ENCODE results near the gene NGB.
A peak's percentile ranks its signal among the peaks of the same experiment; 100 is the strongest.
"Not testable (repeated sequence)": the region's sequence is repeated elsewhere in the genome, so short reads cannot be mapped to it uniquely, and the experiment has no call there.

The NGB gene, protein sequence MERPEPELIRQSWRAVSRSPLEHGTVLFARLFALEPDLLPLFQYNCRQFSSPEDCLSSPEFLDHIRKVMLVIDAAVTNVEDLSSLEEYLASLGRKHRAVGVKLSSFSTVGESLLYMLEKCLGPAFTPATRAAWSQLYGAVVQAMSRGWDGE

DNA sequence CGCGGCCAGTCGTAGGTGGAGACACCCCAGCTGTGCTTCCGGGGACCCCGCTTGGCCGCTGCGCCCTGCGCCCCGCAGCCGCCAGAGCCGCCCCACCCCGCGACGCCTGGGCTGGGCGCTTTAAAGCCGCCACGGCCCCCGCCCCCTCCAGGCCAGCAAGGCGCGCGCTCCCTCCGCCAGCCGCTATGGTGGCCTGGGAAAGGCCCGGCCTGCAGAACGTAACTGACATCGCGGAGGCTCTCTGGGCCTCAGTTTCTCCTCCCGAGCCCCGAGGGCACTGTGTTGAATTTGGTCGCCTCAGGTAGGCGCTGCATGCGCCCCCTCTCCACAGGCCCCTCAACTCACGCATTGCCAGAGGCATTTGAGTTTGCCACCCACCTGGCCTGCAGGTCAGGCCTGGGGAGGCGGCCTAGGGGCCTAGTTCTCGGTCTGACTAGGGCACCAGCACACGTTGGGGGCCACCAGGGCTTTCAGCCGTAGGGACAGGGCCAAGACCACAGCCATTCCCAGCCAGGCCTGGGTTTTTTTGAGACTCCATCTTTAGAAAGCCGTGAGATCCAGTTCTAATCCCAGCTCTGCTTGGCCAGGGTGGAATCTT, at the start of gene NGB:
Gene NGB (minus strand): TSS at position 94 of the 598 bp plus-strand sequence. CDS start 269 bp downstream, outside the sequence.
- no peak for DNase-seq (ENCODE audit: low read depth)

DNA sequence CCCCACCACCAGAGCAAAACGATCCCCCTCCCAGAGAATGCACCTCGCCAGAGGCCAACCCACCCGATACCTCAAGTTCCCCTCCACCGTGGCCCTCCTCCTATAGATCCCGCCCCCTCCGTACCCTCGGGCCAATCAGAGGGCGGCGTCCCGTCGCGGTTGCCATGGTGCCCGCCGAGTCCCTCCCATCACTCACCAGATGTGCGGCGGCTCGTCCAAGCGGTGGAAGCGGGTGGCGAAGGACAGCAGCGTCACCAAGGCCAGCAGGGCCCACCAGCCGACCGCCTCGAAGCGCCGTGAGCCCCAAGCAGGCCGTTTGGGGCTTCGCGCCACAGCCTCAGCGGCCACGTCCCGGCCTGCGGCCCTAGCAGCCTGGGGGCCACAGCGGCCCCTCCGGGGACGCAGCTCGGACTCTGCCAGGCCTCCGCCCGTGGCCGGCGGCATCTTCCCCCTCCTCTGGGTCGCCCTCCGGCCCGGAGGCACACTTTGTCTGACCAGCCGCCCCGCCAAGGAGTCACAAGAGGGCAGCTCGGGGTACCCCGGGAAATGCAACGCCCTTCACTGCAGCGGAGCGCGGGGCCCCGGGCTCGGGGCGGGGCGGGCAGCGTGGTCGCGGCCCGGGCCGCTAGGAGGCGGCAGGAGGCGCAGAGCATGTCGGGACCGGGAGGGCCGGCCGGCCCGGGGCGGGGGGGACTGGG, 49.4 kb upstream of the NGB start, which contains the start of gene POMT2:
Gene POMT2 (minus strand): TSS at position 646 of the 698 bp plus-strand sequence. CDS start 202 bp downstream, at position 444.
- peak; percentile 90 for DNase-seq (ENCODE audit: low read depth)

DNA sequence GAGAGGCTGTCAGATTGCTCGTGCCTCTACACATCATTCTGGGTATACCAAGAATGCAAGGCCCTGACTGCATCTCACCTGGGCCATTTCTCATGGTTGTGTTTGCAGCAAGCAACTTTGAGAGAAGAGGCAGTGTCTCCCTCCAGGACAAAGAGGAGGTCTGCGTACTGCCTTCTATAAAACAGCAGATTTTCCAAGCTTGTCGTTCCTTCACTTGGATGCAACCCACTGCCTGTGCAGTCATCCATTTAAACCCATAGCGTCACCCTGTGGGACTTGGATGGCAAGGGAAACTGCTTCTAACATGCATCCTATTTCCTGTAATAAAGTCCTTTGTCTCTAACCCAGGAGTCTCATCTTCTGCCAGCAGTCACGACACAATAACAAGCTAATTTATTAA, 48.4 kb upstream of the NGB start:
- DNase-seq (ENCODE audit: low read depth): no peak

DNA sequence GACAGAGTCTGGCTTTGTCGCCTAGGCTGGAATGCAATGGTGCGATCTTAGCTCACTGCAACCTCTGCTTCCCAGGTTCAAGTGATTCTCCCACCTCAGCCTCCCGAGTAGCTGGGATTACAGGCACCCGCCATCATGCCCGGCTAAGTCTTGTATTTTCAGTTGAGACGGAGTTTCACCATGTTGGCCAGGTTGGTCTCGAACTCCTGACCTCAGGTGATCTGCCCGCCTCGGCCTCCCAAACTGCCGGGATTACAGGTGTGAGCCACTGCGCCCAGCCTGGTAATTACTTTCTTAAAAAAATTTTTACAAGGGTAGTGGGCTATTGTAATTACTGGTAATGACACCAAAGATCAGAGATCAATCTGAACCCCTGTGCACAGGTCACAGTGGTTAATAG, 47.8 kb upstream of the NGB start:
- not testable (repeated sequence) for DNase-seq (ENCODE audit: low read depth)

DNA sequence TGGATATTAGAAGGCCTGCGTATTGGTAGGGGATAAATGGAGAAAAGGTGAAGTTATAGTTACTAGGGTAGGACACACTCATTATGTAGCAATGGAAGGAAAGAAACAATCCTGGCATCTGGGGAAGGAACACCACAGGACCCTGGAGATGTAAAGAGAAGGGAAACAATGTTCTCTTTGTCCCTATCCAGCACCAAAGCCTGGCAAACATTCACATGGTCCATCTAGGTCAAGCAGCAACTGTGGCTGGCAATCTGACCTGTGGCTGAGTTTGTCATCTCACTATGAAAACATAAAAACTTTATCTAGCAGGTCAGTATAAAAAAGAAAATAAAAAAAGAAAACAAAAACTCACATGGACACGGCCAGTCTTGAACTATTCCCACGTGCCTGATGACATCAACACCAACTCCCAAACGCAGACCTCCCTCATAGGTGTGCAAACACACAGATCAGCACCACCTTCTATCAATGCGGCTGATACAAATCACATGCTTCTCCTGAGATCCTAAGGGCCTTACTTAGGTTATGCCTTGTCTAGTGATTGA, 47.1 kb upstream of the NGB start:
- no peak for DNase-seq (ENCODE audit: low read depth)

DNA sequence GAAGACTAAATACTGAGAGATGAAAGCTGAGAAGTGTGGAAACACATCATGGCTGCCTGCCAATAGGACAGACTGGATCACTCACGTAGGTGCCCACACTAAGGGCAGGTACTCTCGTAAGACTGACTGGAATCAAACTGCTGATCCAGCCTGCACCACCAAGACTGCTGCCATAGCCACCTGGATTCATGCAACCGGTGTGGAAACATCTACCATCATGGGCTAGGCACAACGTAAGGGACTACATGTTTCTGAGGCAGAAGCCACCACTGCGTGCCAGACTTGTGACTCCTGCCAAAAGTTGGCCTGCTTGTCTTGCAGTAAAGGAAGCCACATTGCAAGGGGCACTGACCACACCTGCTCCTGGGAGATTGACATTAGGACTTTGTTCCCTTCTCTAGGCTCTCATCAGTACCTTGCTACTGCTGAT, 45.9 kb upstream of the NGB start:
- DNase-seq (ENCODE audit: low read depth): no peak

DNA sequence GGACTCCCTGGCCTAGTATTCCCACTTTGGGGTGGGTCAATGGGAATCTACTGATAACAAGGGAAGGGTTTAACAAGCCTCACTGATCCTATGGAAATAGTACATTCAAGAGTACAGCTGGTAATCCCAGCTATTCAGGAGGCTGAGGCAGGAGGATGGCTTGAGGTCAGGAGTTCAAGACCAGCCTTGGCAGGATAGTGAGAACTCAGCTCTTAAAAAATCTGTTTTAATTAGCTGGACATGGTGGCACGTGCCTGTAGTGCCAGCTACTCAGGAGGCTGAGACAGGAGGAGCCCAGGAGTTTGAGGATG, 45.1 kb upstream of the NGB start:
- no peak for DNase-seq (ENCODE audit: low read depth)

DNA sequence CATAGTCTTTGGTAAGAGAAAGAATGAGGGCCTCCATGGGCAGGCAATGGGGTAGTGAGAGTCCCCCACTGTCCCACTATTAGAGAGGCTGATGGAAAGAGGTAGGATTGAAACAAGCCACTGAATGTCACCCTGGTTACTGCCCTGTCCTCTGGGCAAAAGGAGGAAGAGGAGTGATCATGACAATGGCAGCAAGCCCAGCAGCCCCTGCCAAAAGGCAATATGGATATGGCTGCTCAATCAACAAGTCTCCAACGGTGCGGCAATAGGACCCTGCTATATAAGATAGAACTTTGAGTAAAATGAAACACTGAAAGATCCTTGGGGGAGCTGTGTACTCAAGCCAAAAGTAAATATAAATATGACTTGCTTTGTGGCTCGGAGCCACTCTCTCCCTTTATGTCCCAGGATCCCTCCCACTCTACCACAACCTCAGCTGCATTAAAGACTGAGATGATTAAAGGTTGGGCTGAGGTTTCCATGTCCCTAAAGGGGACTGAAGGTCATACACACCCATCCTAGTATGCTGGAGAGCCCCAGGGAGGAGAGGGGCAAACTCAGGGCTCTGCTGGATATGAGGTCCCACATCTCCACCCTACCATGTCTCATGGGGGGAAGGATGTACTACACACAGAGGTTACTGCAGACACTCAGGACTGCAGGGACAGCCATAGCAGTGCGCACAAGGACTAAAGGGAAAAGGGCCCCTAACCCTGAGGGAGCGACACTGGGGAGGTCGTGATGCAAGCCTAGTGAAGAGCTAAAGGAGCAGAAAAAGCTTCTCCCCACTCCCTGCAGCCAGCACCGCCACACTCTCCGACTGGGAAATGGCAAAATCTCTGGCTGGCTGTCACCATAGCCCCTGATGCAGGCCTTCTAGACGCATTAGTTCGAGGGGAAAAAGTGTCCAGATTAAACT, 43.8 kb upstream of the NGB start:
- no peak for DNase-seq (ENCODE audit: low read depth)

DNA sequence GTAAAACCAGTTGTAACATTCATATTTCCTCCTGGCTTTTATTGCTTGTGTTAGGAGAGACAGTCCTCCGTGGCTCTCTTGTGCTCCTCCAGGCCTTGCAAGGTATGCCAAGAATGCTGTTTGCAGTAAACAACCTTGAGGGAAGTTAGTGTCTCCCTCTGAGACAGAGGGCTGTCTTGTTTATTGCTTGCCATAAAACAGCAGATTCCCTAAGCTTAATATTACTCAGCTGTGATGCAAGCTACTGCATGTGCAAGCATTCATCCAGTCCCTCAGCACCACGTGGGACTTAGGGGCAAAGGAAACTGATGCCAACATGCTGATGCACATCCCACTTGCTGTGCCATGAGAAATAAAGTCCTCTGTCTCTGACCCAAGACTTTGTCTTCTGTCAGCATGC, 43.0 kb upstream of the NGB start:
- no peak for DNase-seq (ENCODE audit: low read depth)

DNA sequence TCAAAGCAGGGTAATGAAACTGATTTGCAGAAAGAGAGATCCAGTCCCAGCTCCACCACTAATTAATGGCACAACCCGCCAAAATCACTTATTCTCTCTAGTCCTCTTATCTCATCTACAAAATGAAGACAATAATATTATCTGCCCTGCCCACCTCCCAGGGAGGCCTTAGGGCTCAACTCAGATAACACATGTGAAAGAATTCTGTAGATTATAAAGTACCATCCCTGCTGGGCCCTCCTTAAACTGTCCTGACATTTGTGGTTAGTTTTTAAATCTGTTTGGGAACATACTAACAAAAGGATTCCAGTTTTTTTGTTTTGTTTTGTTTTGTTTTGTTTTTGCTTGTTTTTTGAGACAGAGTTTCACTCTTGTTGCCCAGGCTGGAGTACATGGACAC, 42.4 kb upstream of the NGB start:
- no peak for DNase-seq (ENCODE audit: low read depth)

DNA sequence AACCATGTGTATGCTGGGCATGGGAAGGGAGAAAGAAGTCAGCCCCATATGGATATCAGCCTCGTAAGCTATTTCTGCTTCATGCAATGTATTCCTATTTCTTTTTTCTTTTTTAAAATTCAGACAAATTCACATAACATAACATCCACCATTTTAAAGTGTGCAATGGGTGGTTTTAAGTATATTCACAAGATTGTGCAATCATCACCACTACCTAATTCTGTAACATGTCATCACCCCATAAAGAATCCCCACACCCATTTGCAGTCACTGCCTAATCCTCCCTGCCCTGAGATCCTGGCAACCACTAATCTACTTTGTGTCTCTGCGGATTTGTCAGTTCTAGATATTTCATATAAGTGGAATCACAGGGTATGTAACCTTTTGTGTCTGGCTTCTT, 40.2 kb upstream of the NGB start:
- no peak for DNase-seq (ENCODE audit: low read depth)

DNA sequence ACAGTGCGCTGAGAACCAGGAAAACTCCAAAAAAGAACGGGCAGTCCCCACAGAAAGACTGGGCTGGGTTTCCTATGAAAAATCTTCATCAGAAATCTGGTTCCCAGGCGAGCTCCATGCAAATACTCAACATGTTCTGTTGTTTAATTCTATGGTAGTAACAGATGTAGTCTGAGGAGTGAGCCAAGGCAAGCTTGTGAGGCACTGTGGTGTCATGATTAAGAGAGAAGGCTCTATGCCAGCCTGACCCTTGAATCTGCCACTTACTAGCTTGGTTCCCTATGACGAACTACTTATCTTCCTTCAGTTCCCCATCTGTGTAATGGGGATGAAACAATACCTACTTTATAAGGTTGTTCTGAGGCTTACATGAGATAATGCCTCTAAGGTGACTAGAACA, 39.0 kb upstream of the NGB start:
- DNase-seq (ENCODE audit: low read depth): no peak

DNA sequence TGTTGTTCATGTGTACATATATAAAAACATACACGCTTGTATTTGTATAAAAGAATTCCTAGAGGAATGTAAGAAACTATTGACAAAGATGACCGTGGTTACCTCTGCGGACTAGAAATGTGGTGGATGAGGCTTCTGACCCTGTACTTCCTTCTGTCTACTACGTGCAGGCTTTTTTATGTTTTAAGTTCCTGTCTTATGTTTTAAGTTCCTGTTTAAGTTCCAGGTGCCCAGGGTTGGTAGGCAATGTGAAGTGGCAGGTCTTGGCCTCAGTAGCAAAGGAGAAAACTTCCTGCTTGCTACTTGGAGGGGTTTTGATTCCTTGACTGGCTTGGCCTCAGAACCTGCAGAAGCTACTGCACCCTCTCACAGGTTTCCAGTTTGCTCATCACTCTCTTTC, 38.1 kb upstream of the NGB start:
- DNase-seq (ENCODE audit: low read depth): no peak

DNA sequence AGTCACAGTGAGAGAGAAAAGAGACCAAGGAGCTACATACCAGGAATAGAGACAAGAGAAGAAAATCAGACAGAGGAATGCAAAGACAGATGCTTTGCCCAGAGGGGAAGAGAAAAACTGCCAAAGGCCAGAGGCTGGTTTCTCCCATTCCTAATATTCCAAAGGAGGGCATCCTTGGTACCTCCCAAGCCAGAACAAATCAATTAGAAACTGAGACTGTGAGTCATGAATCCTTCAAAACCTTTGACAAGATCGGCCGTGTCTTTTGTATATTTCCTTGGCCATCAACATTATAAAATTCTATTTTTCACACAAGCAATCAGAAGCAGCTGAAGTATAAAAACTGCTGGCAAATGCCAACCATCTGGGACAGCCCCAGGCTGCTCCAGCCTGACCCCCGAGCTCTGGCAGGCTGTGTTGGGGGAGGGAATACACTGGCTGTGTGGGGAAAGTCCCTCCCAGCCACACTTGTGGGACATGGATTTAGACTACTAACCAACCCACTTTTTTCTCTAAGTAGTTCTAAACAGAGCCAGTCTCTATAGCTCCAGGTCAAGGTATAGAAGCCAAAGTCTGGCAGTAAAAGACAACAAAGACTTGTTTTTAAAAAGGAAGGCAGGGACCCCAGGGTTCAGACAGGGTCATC, 36.0 kb upstream of the NGB start:
- DNase-seq (ENCODE audit: low read depth): no peak

DNA sequence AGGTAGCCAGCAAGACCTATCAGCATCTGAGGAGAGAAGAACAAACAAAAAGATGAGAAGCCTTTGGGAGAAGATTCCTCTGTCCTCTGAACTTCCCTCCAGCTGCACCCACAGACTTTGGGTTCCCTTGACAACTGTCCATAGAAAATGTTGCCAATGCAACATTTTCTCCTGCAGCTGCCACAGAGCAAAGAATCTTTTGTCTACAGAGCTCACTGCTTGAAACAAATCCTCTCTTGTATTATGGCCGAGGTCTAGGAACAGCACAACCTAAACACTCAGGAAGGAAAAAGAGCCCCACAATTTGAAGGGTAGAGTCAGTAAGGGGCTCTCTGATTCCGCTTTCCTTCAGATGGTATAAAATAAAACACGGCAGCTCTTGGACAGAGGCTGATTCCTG, 35.4 kb upstream of the NGB start:
- DNase-seq (ENCODE audit: low read depth): no peak

DNA sequence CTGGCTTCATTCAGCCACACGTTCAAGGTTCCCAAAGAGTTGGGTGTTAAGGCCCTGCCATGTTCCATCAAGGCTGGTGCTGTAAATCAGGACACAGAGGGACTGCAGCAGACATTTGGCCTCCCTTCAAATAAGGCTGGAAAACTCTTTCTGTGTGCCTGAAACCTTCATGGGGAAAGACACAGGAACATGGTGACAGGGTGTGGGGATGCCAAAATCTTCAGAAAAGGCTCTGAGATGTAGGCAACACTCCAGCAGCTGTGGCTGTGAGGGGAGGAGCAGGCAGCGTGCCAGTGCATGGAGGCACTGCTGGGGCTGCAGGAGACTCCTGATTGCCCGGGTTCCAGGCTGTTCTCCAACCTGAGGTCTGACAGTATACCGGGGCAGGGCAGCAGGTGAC, 34.7 kb upstream of the NGB start:
- DNase-seq (ENCODE audit: low read depth): no peak

DNA sequence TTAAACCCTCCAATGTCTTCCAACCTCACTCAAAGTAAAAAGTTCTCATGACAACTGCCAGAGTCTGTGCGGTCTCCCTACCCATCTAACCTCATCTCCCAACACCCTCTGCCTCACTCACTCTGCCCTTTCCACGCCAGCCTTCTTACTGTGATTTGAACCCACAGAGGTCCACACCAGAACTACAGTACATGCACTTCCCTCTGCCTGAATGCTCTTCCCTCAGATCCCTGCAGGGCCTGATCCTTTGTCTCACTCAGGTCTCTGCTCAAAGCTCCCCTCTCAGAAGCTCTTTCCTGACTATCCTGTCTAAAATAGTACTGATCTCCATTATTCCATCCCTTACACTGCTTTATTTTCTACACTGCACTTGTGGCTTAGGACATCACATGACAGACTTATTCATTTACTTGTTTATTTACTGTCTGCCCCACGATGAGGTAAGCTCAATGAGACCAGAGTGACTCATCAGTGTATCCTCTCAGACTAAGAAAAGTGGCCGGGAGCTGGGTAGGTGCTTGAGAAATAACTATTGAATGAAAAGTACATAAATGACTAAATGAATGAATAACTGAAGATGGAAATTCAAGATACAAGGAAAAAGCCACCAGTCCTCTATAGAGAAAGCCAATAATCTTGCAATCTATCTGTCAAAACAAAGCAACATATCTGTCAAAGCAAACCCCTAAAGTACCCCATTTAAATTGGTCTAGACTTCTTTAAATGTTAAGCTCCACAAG, 32.6 kb upstream of the NGB start:
- no peak for DNase-seq (ENCODE audit: low read depth)

DNA sequence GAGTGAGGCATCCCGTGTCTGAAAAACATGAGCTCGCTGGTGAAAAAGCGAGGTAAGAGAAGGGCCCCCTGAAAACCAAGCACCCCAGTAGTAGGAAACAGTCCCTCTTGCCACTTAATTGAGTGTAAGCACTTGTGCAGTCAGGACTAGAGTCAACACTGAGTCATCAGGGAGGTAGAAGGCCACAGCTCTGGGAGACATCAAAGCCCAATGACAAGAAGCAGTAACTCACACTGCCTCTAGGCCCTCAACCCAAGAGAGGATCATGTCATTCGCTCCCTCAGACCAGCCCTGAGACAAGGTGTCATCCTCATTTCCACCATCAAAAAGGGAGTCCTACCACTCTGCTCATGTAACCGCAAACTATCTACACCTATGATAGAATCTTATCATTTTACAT, 31.9 kb upstream of the NGB start:
- DNase-seq (ENCODE audit: low read depth): no peak

DNA sequence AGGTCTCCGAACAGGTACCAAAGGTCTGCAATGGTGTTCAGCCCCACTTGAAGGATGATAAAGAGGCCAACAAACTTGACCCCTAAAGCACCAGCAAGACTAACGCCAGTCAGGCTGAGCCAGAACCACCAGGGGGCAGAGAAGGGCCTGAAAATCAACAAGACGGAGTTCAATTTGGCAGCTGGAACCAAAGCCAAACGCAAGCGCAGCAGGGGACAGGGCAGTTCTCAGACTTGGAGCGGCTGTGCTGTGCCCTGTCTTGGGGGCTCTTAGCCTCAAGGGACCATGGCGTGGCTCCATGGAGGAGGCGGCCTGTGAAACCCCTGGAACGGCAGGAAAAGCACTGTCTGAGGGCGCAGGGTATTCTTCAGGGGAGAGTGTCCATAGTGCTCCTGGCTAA, 30.1 kb upstream of the NGB start:
- peak; percentile 23 for DNase-seq (ENCODE audit: low read depth)

DNA sequence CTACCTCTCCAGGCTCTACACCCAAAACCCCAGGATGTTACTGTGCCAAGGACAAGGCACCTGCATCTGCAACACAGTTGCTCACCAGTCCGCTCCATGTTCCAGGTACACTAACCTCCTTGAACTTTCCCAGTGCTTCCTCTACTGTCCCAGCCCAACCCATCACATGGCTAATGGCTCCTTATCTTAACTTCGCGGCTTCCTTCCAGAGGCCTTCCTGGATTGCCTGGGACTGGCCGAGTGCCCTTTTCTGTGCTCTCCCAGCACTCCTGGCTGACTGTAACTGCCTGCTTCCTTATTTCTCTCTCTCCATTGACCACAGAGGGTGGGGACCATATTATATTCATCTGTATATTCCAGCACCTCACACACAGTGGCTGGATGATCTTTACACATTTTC, 28.8 kb upstream of the NGB start:
- no peak for DNase-seq (ENCODE audit: low read depth)

DNA sequence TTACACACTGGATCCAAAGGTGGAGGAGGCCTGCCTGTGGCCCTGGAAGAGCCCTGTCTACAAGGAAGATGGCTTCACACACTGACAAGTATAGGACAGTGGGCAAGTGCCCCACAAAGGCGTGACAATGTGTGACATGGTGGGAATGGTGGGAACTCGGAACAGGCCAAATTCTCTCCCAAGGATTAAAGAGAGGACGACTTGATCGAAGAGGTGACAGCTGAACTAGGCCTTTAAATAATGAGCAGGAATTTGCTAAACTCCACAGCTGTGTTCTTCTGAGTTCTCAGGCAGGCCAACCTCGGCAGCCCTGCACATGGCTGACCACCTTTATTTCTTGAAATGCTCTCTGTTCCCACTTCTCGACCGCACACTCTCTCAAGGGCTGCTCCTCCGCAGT, 25.9 kb upstream of the NGB start:
- no peak for DNase-seq (ENCODE audit: low read depth)
